ENCODE data around the gene MYORG.
A peak's percentile ranks its signal among the peaks of the same experiment; 100 is the strongest.

Gene MYORG

DNA sequence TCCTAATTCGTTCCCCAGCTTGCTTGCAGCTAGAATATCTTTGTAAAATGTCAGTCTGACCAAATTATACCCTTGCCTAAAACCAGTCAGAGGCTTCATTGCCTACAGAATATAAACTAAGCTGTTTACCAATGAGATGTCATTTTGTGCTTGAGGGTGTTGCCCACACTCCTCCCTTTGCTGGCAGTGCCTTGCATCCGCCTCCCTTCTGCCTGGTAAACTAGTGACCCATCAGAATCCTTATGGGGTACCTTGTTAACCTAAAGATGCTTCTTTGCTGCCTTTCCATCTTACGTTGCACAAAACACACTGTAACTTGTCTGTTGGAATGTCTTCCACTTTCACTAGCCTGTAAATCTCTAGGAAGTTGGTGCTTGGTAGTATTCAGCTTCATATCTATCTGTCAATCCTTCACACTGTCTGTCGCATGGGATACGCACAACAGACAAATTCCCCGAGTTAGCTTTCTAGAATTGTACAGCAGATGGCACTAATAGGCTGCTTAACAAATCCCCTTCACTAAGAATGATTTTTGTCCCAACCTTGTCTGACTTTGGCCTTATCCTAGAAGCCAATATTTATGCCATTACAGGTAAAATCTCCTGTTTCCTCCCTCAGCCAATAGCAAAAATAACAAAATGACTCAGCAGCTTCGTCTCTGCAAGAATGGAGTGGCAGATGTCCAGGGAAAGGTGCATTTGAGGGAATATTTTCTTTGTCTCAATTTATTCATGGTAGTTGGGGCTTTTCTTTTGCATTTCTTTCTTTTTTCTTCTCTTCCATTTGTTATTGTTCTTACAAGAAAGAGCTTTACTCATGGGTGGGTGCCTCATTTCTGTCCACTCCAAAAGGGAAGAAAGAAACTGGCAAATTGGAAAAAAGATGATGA is 44.4 kb downstream of the MYORG start:
- Histone ChIP-seq H3K4me2 (ENCODE audit: low read length, poor library complexity, severe bottlenecking) (no peak overlapping the region), H2BK120ac (ENCODE audit: low read depth, low read length) (no peak overlapping the region), H2AFZ (ENCODE audit: low read depth, low read length) (no peak overlapping the region), H2AK5ac (ENCODE audit: low read length, severe bottlenecking) (no peak overlapping the region), H3K9ac (ENCODE audit: low read length) (peak overlapping the region; percentile 31), H3K36me3 (ENCODE audit: control insufficient read depth in 1 of 2, insufficient read depth in 2 of 2, low read depth in 1 of 2, low read length in 2 of 2) (peaks cover 3 to 6% of the 10 kb centered on the region in 2 experiments), H3K4me3 (ENCODE audit: insufficient read depth in 1 of 2, low read depth in 1 of 2, low read length in 2 of 2) (no peak overlapping the region), H3K14ac (ENCODE audit: low read length in 2 of 2) (no peak overlapping the region), H2BK12ac (ENCODE audit: low read length in 2 of 2) (no peak overlapping the region), H3K27me3 (ENCODE audit: control insufficient read depth in 1 of 2, insufficient read depth in 1 of 2, low read length in 2 of 2) (no peaks in the 10 kb centered on the region), H4K8ac (ENCODE audit: low read length) (no peak overlapping the region), H2BK5ac (ENCODE audit: low read depth, low read length, poor library complexity, severe bottlenecking) (no peak overlapping the region), H3K9me3 (ENCODE audit: control insufficient read depth, low read length) (no peaks in the 10 kb centered on the region), H3K18ac (ENCODE audit: low read depth in 1 of 2, low read length in 2 of 2) (no peak overlapping the region), H3K4ac (ENCODE audit: low read depth in 1 of 2, low read length in 2 of 2) (no peak overlapping the region), H3K4me1 (ENCODE audit: control insufficient read depth, insufficient read depth, low read depth, low read length) (no peaks in the 10 kb centered on the region), H3K79me1 (replicated peaks; ENCODE audit: low read length, poor library complexity, severe bottlenecking) (peaks cover 24% of the 10 kb centered on the region), H4K91ac (ENCODE audit: low read length) (no peak overlapping the region), H2BK15ac (ENCODE audit: low read depth, poor library complexity, severe bottlenecking) (no peak overlapping the region), H3K23ac (ENCODE audit: low read length in 2 of 2) (no peak overlapping the region), H3K27ac (ENCODE audit: low read length, poor library complexity, severe bottlenecking) (no peak overlapping the region)
- peak; percentile 64 for DNase-seq
- WGBS: 66% methylated on average over 6 of the region's 7 CpGs

DNA sequence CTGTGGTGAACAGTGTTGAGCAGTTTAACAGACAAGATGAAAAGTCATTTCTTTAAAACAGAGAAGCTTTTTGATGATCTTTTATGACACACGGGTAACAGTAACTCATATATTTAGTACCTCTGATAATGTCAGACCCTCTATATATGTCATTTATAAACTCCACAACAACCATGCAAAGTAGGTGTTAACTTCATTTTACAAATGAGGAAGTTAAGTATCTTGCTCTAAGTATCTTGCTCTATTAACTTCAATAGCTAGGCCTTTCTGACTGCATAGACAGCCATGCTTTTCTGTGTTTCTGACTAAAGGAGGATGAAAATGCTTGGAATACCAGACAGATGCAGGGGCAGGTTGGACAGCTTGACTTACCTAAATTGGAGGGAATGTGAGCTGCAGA is 45.5 kb downstream of the MYORG start:
- Histone ChIP-seq H3K23ac (ENCODE audit: low read length in 2 of 2) (no peak overlapping the region), H2AFZ (ENCODE audit: low read depth, low read length) (no peak overlapping the region), H3K18ac (ENCODE audit: low read depth in 1 of 2, low read length in 2 of 2) (no peak overlapping the region), H2BK12ac (ENCODE audit: low read length in 2 of 2) (no peak overlapping the region), H2AK5ac (ENCODE audit: low read length, severe bottlenecking) (no peak overlapping the region), H3K79me1 (replicated peaks; ENCODE audit: low read length, poor library complexity, severe bottlenecking) (peaks cover 21% of the 10 kb centered on the region), H3K36me3 (ENCODE audit: control insufficient read depth in 1 of 2, insufficient read depth in 2 of 2, low read depth in 1 of 2, low read length in 2 of 2) (peaks cover 0 to 3% of the 10 kb centered on the region in 2 experiments), H3K4me1 (ENCODE audit: control insufficient read depth, insufficient read depth, low read depth, low read length) (no peaks in the 10 kb centered on the region), H3K27ac (ENCODE audit: low read length, poor library complexity, severe bottlenecking) (no peak overlapping the region), H3K27me3 (ENCODE audit: control insufficient read depth in 1 of 2, insufficient read depth in 1 of 2, low read length in 2 of 2) (no peaks in the 10 kb centered on the region), H3K9ac (ENCODE audit: low read length) (no peak overlapping the region), H3K4ac (ENCODE audit: low read depth in 1 of 2, low read length in 2 of 2) (no peak overlapping the region), H4K91ac (ENCODE audit: low read length) (no peak overlapping the region), H2BK5ac (ENCODE audit: low read depth, low read length, poor library complexity, severe bottlenecking) (no peak overlapping the region), H3K9me3 (ENCODE audit: control insufficient read depth, low read length) (no peaks in the 10 kb centered on the region), H2BK120ac (ENCODE audit: low read depth, low read length) (no peak overlapping the region), H3K4me3 (ENCODE audit: insufficient read depth in 1 of 2, low read depth in 1 of 2, low read length in 2 of 2) (no peak overlapping the region), H3K14ac (ENCODE audit: low read length in 2 of 2) (no peak overlapping the region), H2BK15ac (ENCODE audit: low read depth, poor library complexity, severe bottlenecking) (no peak overlapping the region), H3K4me2 (ENCODE audit: low read length, poor library complexity, severe bottlenecking) (no peak overlapping the region), H4K8ac (ENCODE audit: low read length) (no peak overlapping the region)
- no CpG with 5 or more reads among the region's 1 CpG for WGBS
- DNase-seq: no peak

DNA sequence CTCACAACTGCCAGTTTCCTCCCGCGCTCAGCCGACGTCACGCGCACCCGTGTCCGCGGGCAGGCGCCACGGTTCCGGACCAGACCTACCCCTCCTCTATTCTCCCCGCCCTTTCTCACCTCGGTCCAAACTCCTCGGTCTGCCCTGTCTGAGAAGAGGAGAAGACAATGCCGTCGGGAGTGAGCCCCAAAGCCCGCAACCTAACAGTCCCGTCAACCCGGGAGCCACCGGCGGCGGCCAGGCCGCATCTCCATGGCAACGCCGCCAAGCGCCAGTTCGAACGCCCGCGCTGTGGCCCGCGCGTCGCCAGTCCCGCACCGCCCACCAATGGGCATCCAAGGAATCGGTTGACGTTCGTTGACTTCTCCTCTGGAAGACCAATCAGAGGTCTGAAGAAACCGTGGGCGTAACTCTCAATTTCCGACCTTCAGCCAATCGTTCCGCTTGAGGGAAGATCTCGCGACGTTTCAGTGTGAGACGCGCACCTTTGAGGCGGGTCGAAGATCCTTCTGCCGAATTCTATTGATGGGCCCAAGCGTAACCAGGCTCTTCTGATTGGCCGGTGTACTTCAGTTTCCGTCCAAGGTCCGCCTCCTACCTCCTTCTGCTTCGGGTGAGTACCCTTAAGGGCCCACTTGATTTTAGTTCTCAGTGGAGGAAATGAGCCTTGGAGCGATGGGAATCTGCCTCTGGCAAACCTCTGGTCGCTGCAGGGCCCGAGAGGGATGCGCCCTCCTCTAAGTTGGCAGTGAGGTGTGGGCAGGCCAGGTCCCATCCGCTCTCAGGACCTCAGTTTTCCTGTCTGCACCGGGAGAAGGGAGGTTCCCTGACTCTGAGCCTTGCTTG is 47.5 kb downstream of the MYORG start, which contains the start of the genes KIF24 and NUDT2:
TSS of gene KIF24 (minus strand) at position 282 of the 846 bp plus-strand sequence. CDS start 17,922 bp downstream, outside the sequence.
TSS of gene NUDT2 (plus strand) at position 583 of the 846 bp plus-strand sequence. CDS start 9,471 bp downstream, outside the sequence.
- H2BK5ac ChIP-seq (ENCODE audit: low read depth, low read length, poor library complexity, severe bottlenecking): no peak within 1 kb of the TSS
- H2BK12ac ChIP-seq (ENCODE audit: low read length in 2 of 2): no peak within 1 kb of the TSS
- H3K4ac ChIP-seq (ENCODE audit: low read depth in 1 of 2, low read length in 2 of 2): peak within 1 kb of the TSS in 1 of 2 experiments; percentile 94
- peak within 1 kb of the TSS in 1 of 2 experiments; percentile 94 for H3K14ac ChIP-seq (ENCODE audit: low read length in 2 of 2)
- H3K27me3 ChIP-seq (ENCODE audit: control insufficient read depth in 1 of 2, insufficient read depth in 1 of 2, low read length in 2 of 2): no peaks in the 10 kb centered on the region
- peak within 1 kb of the TSS; percentile 5 for H4K91ac ChIP-seq (ENCODE audit: low read length)
- peak within 1 kb of the TSS; percentile 99 for H3K9ac ChIP-seq (ENCODE audit: low read length)
- no peaks in the 10 kb centered on the region for H3K9me3 ChIP-seq (ENCODE audit: control insufficient read depth, low read length)
- peak; percentile 100 for DNase-seq
- H2BK15ac ChIP-seq (ENCODE audit: low read depth, poor library complexity, severe bottlenecking): no peak within 1 kb of the TSS
- H3K4me3 ChIP-seq (ENCODE audit: insufficient read depth in 1 of 2, low read depth in 1 of 2, low read length in 2 of 2): peak within 1 kb of the TSS; percentile 87 to 96
- no peak within 1 kb of the TSS for H2BK120ac ChIP-seq (ENCODE audit: low read depth, low read length)
- peak within 1 kb of the TSS; percentile 59 for H2AFZ ChIP-seq (ENCODE audit: low read depth, low read length)
- WGBS: under 1% methylated on average over 63 of the region's 64 CpGs
- H3K23ac ChIP-seq (ENCODE audit: low read length in 2 of 2): no peak within 1 kb of the TSS
- peaks cover 18% of the 10 kb centered on the region for H3K79me1 ChIP-seq (replicated peaks; ENCODE audit: low read length, poor library complexity, severe bottlenecking)
- peak within 1 kb of the TSS; percentile 77 for H4K8ac ChIP-seq (ENCODE audit: low read length)
- H3K18ac ChIP-seq (ENCODE audit: low read depth in 1 of 2, low read length in 2 of 2): peak within 1 kb of the TSS; percentile 73 to 96
- no peak within 1 kb of the TSS for H2AK5ac ChIP-seq (ENCODE audit: low read length, severe bottlenecking)
- H3K27ac ChIP-seq (ENCODE audit: low read length, poor library complexity, severe bottlenecking): peak within 1 kb of the TSS; percentile 85
- no peaks in the 10 kb centered on the region for H3K4me1 ChIP-seq (ENCODE audit: control insufficient read depth, insufficient read depth, low read depth, low read length)
- no peaks in the 10 kb centered on the region for H3K36me3 ChIP-seq (ENCODE audit: control insufficient read depth in 1 of 2, insufficient read depth in 2 of 2, low read depth in 1 of 2, low read length in 2 of 2)
- peak within 1 kb of the TSS; percentile 73 for H3K4me2 ChIP-seq (ENCODE audit: low read length, poor library complexity, severe bottlenecking)

All from mesenchymal stem cell (in vitro differentiated cells and primary cell).